Activated T-helper 1 cell treated with anti-CD3 and anti-CD28 coated beads, Interleukin-12 subunit alpha, Interleukin-12 subunit beta, Interleukin-2, Interleukin-4 antibody, amounts not matched to agents 30 ng/mL and 10 ng/mL and 1 ng/mL, durations not matched to agents 14 hours and 24 hours and 36 hours (primary cell): Measurements from ENCODE around the gene MRRF. TPM values are rescaled to one million over a fixed set of nuclear protein-coding genes. Genes with fewer than 3 reads are reported as not detected.

Source experiments
- DNase-seq: peaks from one replicate; pipeline ENCODE4 v3.0.0; 2021; ENCODE audit warnings: low spot score
- H3K27ac Mint-ChIP-seq: one replicate; pipeline ENCODE4 v1.8.0; 2021; ENCODE audit warnings: mild to moderate bottlenecking, mixed read lengths
- H3K27me3 Mint-ChIP-seq: one replicate; pipeline ENCODE4 v1.8.0; 2022; ENCODE audit warnings: mild to moderate bottlenecking, moderate library complexity, mixed read lengths; ENCODE audit not compliant: insufficient read depth
- H3K36me3 Mint-ChIP-seq: one replicate; pipeline ENCODE4 v1.8.0; 2021; ENCODE audit warnings: low read depth, mixed read lengths
- H3K4me1 Mint-ChIP-seq: one replicate; pipeline ENCODE4 v1.8.0; 2021; ENCODE audit warnings: low read depth, mixed read lengths
- H3K4me3 Mint-ChIP-seq: one replicate; pipeline ENCODE4 v1.8.0; 2021; ENCODE audit warnings: mild to moderate bottlenecking, moderate library complexity, mixed read lengths
- H3K9me3 Mint-ChIP-seq: one replicate; pipeline ENCODE4 v1.8.0; 2021; ENCODE audit warnings: mixed read lengths
- intact Hi-C: fragments of 100-400 bp; cut with micrococcal nuclease; formaldehyde crosslinking; loops from one replicate; pipeline ENCODE4 v1.15.1; 2024
- total RNA-seq: library from RNA; stranded (reverse); gene quantifications from 2 replicates; pipeline ENCODE4 v1.2.3, GENCODE V29; 2022

MRRF gene
- total RNA-seq, 1 donor from 2014 or later: 58.8 TPM

- no peak overlapping the region for H3K27ac Mint-ChIP-seq
- H3K27me3 Mint-ChIP-seq: no peaks in the 10 kb centered on the region
- intact Hi-C loops: no loop called here
- H3K4me1 Mint-ChIP-seq: peaks cover 7% of the 10 kb centered on the region
- H3K4me3 Mint-ChIP-seq: no peak overlapping the region
- DNase-seq: no peak
- peaks cover 5% of the 10 kb centered on the region for H3K36me3 Mint-ChIP-seq
- no peaks in the 10 kb centered on the region for H3K9me3 Mint-ChIP-seq
These were observed 67.4 kb downstream of the MRRF start for GRCh38 chr9:122332083-122332482.

GRCh38 chr9:122332644-122333043, 68.0 kb downstream of the MRRF start:
- Mint-ChIP-seq H3K27me3 (no peaks in the 10 kb centered on the region), H3K9me3 (no peaks in the 10 kb centered on the region), H3K4me1 (peaks cover 7% of the 10 kb centered on the region), H3K36me3 (peaks cover 5% of the 10 kb centered on the region), H3K27ac (no peak overlapping the region), H3K4me3 (no peak overlapping the region)
- intact Hi-C loops: no loop called here
- DNase-seq: no peak

- no peak overlapping the region for H3K4me3 Mint-ChIP-seq
- no peaks in the 10 kb centered on the region for H3K9me3 Mint-ChIP-seq
- DNase-seq: no peak
- peaks cover 7% of the 10 kb centered on the region for H3K4me1 Mint-ChIP-seq
- no peak overlapping the region for H3K27ac Mint-ChIP-seq
- H3K27me3 Mint-ChIP-seq: no peaks in the 10 kb centered on the region
- H3K36me3 Mint-ChIP-seq: peaks cover 5% of the 10 kb centered on the region
- intact Hi-C loops: no loop called here
These were observed 68.6 kb downstream of the MRRF start for GRCh38 chr9:122333169-122333808.

- Mint-ChIP-seq H3K27me3 (no peaks in the 10 kb centered on the region), H3K36me3 (peaks cover 3% of the 10 kb centered on the region), H3K4me1 (peaks cover 7% of the 10 kb centered on the region), H3K9me3 (no peaks in the 10 kb centered on the region), H3K4me3 (no peak overlapping the region), H3K27ac (no peak overlapping the region)
- intact Hi-C loops: no loop called here
- no peak for DNase-seq
These were observed 70.2 kb downstream of the MRRF start for GRCh38 chr9:122334916-122335315.

- intact Hi-C loops: no loop called here
- Mint-ChIP-seq H3K9me3 (no peaks in the 10 kb centered on the region), H3K4me3 (no peak overlapping the region), H3K4me1 (peaks cover 7% of the 10 kb centered on the region), H3K27ac (no peak overlapping the region), H3K27me3 (no peaks in the 10 kb centered on the region), H3K36me3 (peaks cover 3% of the 10 kb centered on the region)
- no peak for DNase-seq
These were observed 71.5 kb downstream of the MRRF start for GRCh38 chr9:122336189-122336588.

- intact Hi-C loops: no loop called here
- H3K9me3 Mint-ChIP-seq: no peaks in the 10 kb centered on the region
- no peak overlapping the region for H3K27ac Mint-ChIP-seq
- DNase-seq: no peak
- peaks cover 2% of the 10 kb centered on the region for H3K4me1 Mint-ChIP-seq
- H3K4me3 Mint-ChIP-seq: no peak overlapping the region
- no peaks in the 10 kb centered on the region for H3K27me3 Mint-ChIP-seq
- no peaks in the 10 kb centered on the region for H3K36me3 Mint-ChIP-seq
These were observed 72.3 kb downstream of the MRRF start for GRCh38 chr9:122336866-122337555.

GRCh38 chr9:122337556-122337929, 72.9 kb downstream of the MRRF start:
- Mint-ChIP-seq H3K9me3 (no peaks in the 10 kb centered on the region), H3K27me3 (no peaks in the 10 kb centered on the region), H3K4me3 (no peak overlapping the region), H3K4me1 (no peaks in the 10 kb centered on the region), H3K36me3 (no peaks in the 10 kb centered on the region), H3K27ac (no peak overlapping the region)
- intact Hi-C loops: no loop called here
- DNase-seq: no peak

- H3K27me3 Mint-ChIP-seq: no peaks in the 10 kb centered on the region
- H3K9me3 Mint-ChIP-seq: no peaks in the 10 kb centered on the region
- H3K4me3 Mint-ChIP-seq: no peak overlapping the region
- DNase-seq: no peak
- intact Hi-C loops: no loop called here
- no peaks in the 10 kb centered on the region for H3K4me1 Mint-ChIP-seq
- no peak overlapping the region for H3K27ac Mint-ChIP-seq
- no peaks in the 10 kb centered on the region for H3K36me3 Mint-ChIP-seq
These were observed 73.9 kb downstream of the MRRF start for GRCh38 chr9:122338536-122338935.

- Mint-ChIP-seq H3K4me3 (no peak overlapping the region), H3K27ac (no peak overlapping the region), H3K27me3 (peaks cover 3% of the 10 kb centered on the region), H3K36me3 (no peaks in the 10 kb centered on the region), H3K4me1 (no peaks in the 10 kb centered on the region), H3K9me3 (no peaks in the 10 kb centered on the region)
- intact Hi-C loops: no loop called here
- DNase-seq: no peak
These were observed 74.3 kb downstream of the MRRF start for GRCh38 chr9:122338994-122339393.

- H3K4me3 Mint-ChIP-seq: no peak overlapping the region
- H3K27ac Mint-ChIP-seq: no peak overlapping the region
- no peaks in the 10 kb centered on the region for H3K4me1 Mint-ChIP-seq
- intact Hi-C loops: no loop called here
- peaks cover 4% of the 10 kb centered on the region for H3K27me3 Mint-ChIP-seq
- H3K36me3 Mint-ChIP-seq: no peaks in the 10 kb centered on the region
- H3K9me3 Mint-ChIP-seq: no peaks in the 10 kb centered on the region
- DNase-seq: no peak
These were observed 74.9 kb downstream of the MRRF start for GRCh38 chr9:122339579-122339978.

GRCh38 chr9:122340161-122340560, 75.5 kb downstream of the MRRF start:
- intact Hi-C loops: no loop called here
- no peak for DNase-seq
- Mint-ChIP-seq H3K36me3 (no peaks in the 10 kb centered on the region), H3K27ac (no peak overlapping the region), H3K9me3 (no peaks in the 10 kb centered on the region), H3K4me1 (no peaks in the 10 kb centered on the region), H3K4me3 (no peak overlapping the region), H3K27me3 (peaks cover 5% of the 10 kb centered on the region)

GRCh38 chr9:122342323-122343050, 77.8 kb downstream of the MRRF start:
- no peaks in the 10 kb centered on the region for H3K36me3 Mint-ChIP-seq
- H3K9me3 Mint-ChIP-seq: no peaks in the 10 kb centered on the region
- H3K4me3 Mint-ChIP-seq: no peak overlapping the region
- intact Hi-C loops: no loop called here
- DNase-seq: no peak
- peaks cover 3% of the 10 kb centered on the region for H3K4me1 Mint-ChIP-seq
- H3K27me3 Mint-ChIP-seq: peaks cover 21% of the 10 kb centered on the region
- no peak overlapping the region for H3K27ac Mint-ChIP-seq
